Heart left ventricle (tissue), 16 donors: ENCODE data around the gene SLC44A1. TPM values are rescaled to one million over a fixed set of nuclear protein-coding genes. Genes with fewer than 3 reads are reported as not detected.

ENCODE experiments used
- ATAC-seq, 4 donors: fragments of 200-7000 bp; cut with Tn5 transposase; one replicate each; pipeline ENCODE4 v1.9.1; 2020 to 2022; ENCODE audit warnings: moderate library complexity in 4 of 4, mild to moderate bottlenecking in 3 of 4, moderate number of reproducible peaks in 1 of 4
- DNase-seq, 5 donors: peaks; one replicate each; pipeline ENCODE4 v3.0.0-alpha.2; 2020
- H3K27ac ChIP-seq, 12 donors: fragments of 200-600 bp; sonication (generic) in 4 of 12; one replicate each; pipeline versions ENCODE4 v1.5.0 to v1.8.0; 2016 to 2022; ENCODE audit warnings: mild to moderate bottlenecking in 2 of 12
- H3K27me3 ChIP-seq, 9 donors: fragments of 200-600 bp; sonication (generic) in 2 of 9; one replicate each; pipeline versions ENCODE4 v1.5.1 to v1.8.0; 2016 to 2022; ENCODE audit warnings: mild to moderate bottlenecking in 3 of 9
- H3K36me3 ChIP-seq, 9 donors: fragments of 200-600 bp; sonication (generic) in 2 of 9; one replicate each; pipeline versions ENCODE4 v1.5.0 to v1.8.0; 2018 to 2022; ENCODE audit warnings: mild to moderate bottlenecking in 2 of 9
- H3K4me1 ChIP-seq, 12 donors: fragments of 200-600 bp; sonication (generic) in 4 of 12; one replicate each; pipeline versions ENCODE4 v1.5.0 to v1.8.0; 2016 to 2022; ENCODE audit warnings: mild to moderate bottlenecking in 3 of 12
- H3K4me3 ChIP-seq, 12 donors: fragments of 200-600 bp; sonication (generic) in 4 of 12; one replicate each; pipeline versions ENCODE4 v1.5.0 to v1.8.0; 2017 to 2022; ENCODE audit warnings: mild to moderate bottlenecking in 9 of 12, moderate library complexity in 4 of 12
- H3K9me3 ChIP-seq, 12 donors: fragments of 200-600 bp; sonication (generic) in 4 of 12; one replicate each; pipeline versions ENCODE4 v1.5.0 to v1.8.0; 2016 to 2022; ENCODE audit warnings: mild to moderate bottlenecking in 1 of 12
- POLR2A ChIP-seq, 2 donors: fragments of 450-650 bp; IDR thresholded peaks; one replicate each; pipeline ENCODE4 v1.6.1; 2017; ENCODE audit warnings: antibody characterized with exemption in 2 of 2, mild to moderate bottlenecking in 2 of 2, moderate library complexity in 2 of 2
- WGBS, 4 donors: extraction: QIAGEN DNeasy Blood & Tissue Kit in 2 of 4; methylation state at CpG; one replicate each; pipeline versions ENCODE4 v1.1.5 to v1.1.7; 2013 to 2018; 5-methylcytosine and 5-hydroxymethylcytosine counted together
- intact Hi-C, 10 donors: fragments of 100-400 bp; cut with DNase I; formaldehyde crosslinking; loops; one replicate each; pipeline versions ENCODE4 v1.11.1 to v1.14.2; 2022
- polyA plus RNA-seq, 2 donors: library from polyadenylated mRNA; stranded (reverse); fragments of 200-250 nt; gene quantifications; one replicate each; pipeline ENCODE4 v1.2.3, GENCODE V29; 2013
- total RNA-seq, 9 donors: library from RNA; depleted of rRNA in 2 of 9; stranded (reverse); fragments of >200 nt in 2 of 9; fragmentation: NEBNext Ultra II Directional in 3 of 9; extraction: Animal tissue kit (Norgen Biotek cat#: 25700) in 3 of 9; gene quantifications; one replicate each; pipeline versions ENCODE4 v1.1.0 to v1.2.4, GENCODE V29; 2016 to 2023
- TF ChIP-seq, protein P1 (sequence below), 12 donors: fragments of 200-600 bp; sonication (generic) in 4 of 12; IDR thresholded peaks; one replicate each; pipeline versions ENCODE4 v1.5.0 to v1.8.0; 2018 to 2022; ENCODE audit warnings: antibody characterized with exemption in 12 of 12, mild to moderate bottlenecking in 5 of 12
- donor health status: ischemic (EF 13 %, LVEDD 7.1; RV severe dilation, severe dysfunction).
- donor health status: healthy with polysubstance abuse.
- donor health status: DM: no; HTN: yes; CAD: no.
- donor health status: DM: no; HTN: no; CAD: no.
- donor health status: ischemic (EF 25% LVEDD 6.9; RV normal size, moderate dysfunction).
- donor health status: ischemic (EF 25% LVEDD 5.7; RV mildly dilated, moderate dysfunction).
- donor health status: healthy.
- donor health status: DM: yes; HTN: yes; CAD: no.
- donor health status: ischemic (EF 35%, LVEDD 5.7; RV mildly dilated, moderate dysfunction).
- donor health status: nonischemic (EF 11% LVEDD 7.7; RV severe dilation, severe dysfunction).
- donor health status: DM: yes; HTN: yes; CAD: no.
- donor health status: PGD.
- donor health status: ischemic (EF 29% LVEDD 5.4; RV normal size, mild dysfunction).
- donor health status: nonischemic (EF 23%, LVEDD 6.1; RV moderate dilation, normal function).

Gene SLC44A1
- total and polyA plus RNA-seq, 11 donors: 5.1 to 29.4 (median 21.3) TPM

DNA sequence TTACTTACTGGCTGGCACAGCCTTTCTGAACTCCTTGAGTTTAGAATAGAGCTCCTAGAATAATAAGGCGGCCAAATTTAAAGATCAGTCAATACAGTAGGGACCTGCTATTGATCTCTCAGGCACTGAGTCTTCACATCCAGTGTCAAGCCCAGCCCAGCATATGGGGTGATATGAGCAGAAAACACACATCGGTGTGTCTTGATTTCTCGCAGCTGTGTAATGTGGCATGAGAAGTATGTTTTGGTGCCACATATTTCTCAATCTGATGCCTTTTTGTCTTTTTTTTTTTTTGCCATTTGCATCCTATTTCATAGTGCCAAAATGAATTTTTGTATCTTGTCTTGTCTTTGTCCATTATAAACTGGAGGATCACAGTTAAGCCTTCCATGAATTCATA lies 152.0 kb downstream of the SLC44A1 start:
- H3K9me3 ChIP-seq: no peaks in the 10 kb centered on the region
- TF ChIP-seq, protein P1, sequence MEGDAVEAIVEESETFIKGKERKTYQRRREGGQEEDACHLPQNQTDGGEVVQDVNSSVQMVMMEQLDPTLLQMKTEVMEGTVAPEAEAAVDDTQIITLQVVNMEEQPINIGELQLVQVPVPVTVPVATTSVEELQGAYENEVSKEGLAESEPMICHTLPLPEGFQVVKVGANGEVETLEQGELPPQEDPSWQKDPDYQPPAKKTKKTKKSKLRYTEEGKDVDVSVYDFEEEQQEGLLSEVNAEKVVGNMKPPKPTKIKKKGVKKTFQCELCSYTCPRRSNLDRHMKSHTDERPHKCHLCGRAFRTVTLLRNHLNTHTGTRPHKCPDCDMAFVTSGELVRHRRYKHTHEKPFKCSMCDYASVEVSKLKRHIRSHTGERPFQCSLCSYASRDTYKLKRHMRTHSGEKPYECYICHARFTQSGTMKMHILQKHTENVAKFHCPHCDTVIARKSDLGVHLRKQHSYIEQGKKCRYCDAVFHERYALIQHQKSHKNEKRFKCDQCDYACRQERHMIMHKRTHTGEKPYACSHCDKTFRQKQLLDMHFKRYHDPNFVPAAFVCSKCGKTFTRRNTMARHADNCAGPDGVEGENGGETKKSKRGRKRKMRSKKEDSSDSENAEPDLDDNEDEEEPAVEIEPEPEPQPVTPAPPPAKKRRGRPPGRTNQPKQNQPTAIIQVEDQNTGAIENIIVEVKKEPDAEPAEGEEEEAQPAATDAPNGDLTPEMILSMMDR (IDR thresholded peaks at IDR 0.05): no peak
- no peak for TF ChIP-seq POLR2A (IDR thresholded peaks at IDR 0.05)
- no peak overlapping the region for H3K4me3 ChIP-seq
- intact Hi-C loops: no loop called here
- no peak overlapping the region for H3K27ac ChIP-seq
- no peaks in the 10 kb centered on the region for H3K27me3 ChIP-seq
- DNase-seq: no peak
- peaks cover 0 to under 1% (median 0%) of the 10 kb centered on the region in 12 donors for H3K4me1 ChIP-seq
- H3K36me3 ChIP-seq: peaks cover 0 to 5% (median 0%) of the 10 kb centered on the region in 9 donors
- WGBS, 4 donors: 87 to 95% (median 91%) methylated on average over 3 of the region's 3 CpGs
- ATAC-seq: no peak

DNA sequence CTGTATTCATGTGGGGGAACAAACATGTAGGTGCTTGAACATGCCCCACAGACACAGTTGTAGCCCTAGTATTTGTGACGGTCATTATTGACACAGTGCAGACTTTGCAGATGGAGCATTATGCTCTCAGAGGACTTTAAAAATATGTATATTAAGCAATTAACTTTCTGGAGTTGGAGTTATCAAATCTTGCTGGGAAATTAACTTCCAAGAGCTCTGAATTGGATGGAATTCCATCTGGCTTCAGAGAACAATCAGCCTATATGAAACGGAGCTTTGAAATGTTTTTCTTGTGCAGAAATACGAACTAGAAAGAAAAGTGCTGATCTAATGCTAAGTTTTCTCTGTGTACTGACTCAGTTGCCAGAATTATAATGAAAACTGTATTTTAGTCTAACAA lies 152.4 kb downstream of the SLC44A1 start:
- Histone ChIP-seq H3K36me3 (peaks cover 0 to under 1% (median 0%) of the 10 kb centered on the region in 9 donors), H3K9me3 (no peaks in the 10 kb centered on the region), H3K27ac (no peak overlapping the region), H3K4me1 (peaks cover 0 to 5% (median 0%) of the 10 kb centered on the region in 12 donors), H3K27me3 (no peaks in the 10 kb centered on the region), H3K4me3 (no peak overlapping the region)
- no peak for ATAC-seq
- intact Hi-C loops: no loop called here
- DNase-seq: no peak
- 83 to 91% (median 86%) methylated on average over 3 of the region's 3 CpGs for WGBS, 4 donors
- no peak for TF ChIP-seq POLR2A (IDR thresholded peaks at IDR 0.05)
- TF ChIP-seq, protein P1 (IDR thresholded peaks at IDR 0.05): no peak

DNA sequence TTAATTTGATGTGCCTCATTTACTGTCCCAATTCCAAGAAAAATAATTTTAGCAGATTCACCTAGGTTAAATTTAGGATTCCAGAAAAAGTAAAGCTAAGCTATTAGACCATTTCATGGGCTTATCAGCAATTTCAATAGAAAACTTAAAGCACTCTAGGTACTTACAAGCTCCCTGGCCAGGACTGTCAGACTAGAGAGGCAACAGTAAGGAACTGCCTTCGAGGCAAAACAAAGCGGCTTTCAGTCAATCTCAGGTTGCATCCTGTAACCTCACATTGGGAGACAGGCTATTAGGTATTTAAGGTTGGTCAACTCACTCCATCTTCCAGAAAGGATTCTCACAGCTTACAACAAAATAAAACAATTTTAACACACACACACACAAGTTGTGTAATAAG lies 154.7 kb downstream of the SLC44A1 start:
- Histone ChIP-seq H3K36me3 (no peaks in the 10 kb centered on the region), H3K4me1 (peaks cover 0 to 6% (median 0%) of the 10 kb centered on the region in 12 donors), H3K4me3 (no peak overlapping the region), H3K27me3 (no peaks in the 10 kb centered on the region), H3K27ac (no peak overlapping the region), H3K9me3 (no peaks in the 10 kb centered on the region)
- TF ChIP-seq, protein P1 (IDR thresholded peaks at IDR 0.05): no peak
- TF ChIP-seq POLR2A (IDR thresholded peaks at IDR 0.05): no peak
- DNase-seq (no peak), ATAC-seq (no peak)
- WGBS, 4 donors: 87 to 95% (median 93%) methylated on average over 2 of the region's 2 CpGs
- intact Hi-C loops: no loop called here

DNA sequence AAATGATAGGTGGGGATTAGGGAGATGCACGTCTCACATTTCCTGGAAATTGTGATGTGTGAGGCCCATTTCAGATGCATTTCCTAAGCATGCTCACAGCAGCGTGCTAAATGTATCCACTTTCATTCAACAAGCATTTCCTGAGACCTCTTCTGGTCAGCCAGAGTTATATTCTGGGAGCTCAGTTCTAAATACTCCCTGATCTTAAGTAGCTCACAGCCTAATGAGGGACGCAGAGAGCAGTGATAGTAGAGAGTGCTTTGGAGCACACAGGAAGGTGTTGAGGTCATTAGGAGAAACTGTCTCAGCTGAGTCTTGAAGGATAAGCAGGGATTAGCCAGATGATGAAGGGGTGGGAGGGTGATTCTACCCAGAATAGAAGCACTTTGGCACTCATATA lies 157.2 kb downstream of the SLC44A1 start:
- ATAC-seq: peak in 2 of 4 donors; percentile 24 to 52

More for the DNA sequence above, 157.2 kb downstream of the SLC44A1 start:
- no peak for DNase-seq
- WGBS, 4 donors: 26 to 38% (median 33%) methylated on average over 3 of the region's 3 CpGs
- Histone ChIP-seq H3K4me3 (no peak overlapping the region), H3K36me3 (no peaks in the 10 kb centered on the region), H3K4me1 (peaks cover 0 to 6% (median 0%) of the 10 kb centered on the region in 12 donors), H3K27me3 (no peaks in the 10 kb centered on the region), H3K9me3 (no peaks in the 10 kb centered on the region), H3K27ac (no peak overlapping the region)
- TF ChIP-seq, protein P1 (IDR thresholded peaks at IDR 0.05): peak in 4 of 12 donors; percentile 6 to 20 (median 12)
- TF ChIP-seq POLR2A (IDR thresholded peaks at IDR 0.05): no peak
- intact Hi-C loops: loop anchor here in 1 of 10 donors (5.0 kb wide), 1 partner anchor 159 kb away; the partner anchor contains the start of gene SLC44A1
